Peyer's patch (tissue), 4 donors: ENCODE data around the gene AASDH.

Experiments
- CTCF ChIP-seq, 6 experiments: fragments of 450-650 bp in 4 of 6; fragments of 200-600 bp in 2 of 6; sonication (generic) in 1 of 6; IDR thresholded peaks; one replicate each; pipeline ENCODE4 v1.5.1; 2017 to 2019; ENCODE audit warnings: antibody characterized with exemption in 6 of 6, mild to moderate bottlenecking in 3 of 6, moderate library complexity in 1 of 6
- POLR2A ChIP-seq, 2 donors: fragments of 450-650 bp; IDR thresholded peaks; one replicate each; pipeline ENCODE4 v1.5.1; 2017; ENCODE audit warnings: antibody characterized with exemption in 2 of 2, mild to moderate bottlenecking in 2 of 2, moderate library complexity in 2 of 2

- TF ChIP-seq CTCF (IDR thresholded peaks at IDR 0.05) (no peak), POLR2A (IDR thresholded peaks at IDR 0.05) (no peak)
Measured at GRCh38 chr4:56293121-56293520, 94.2 kb downstream of the AASDH start.
